Stimulated activated CD8-positive, alpha-beta memory T cell treated with anti-CD3 and anti-CD28 coated beads, Interleukin-12 subunit alpha, Interleukin-12 subunit beta, amount 100 ng/mL, for 4 hours (primary cell): ENCODE results near the gene CPN2.
A peak's percentile ranks its signal among the peaks of the same experiment; 100 is the strongest.

Experiments used
- DNase-seq: peaks from one replicate; pipeline ENCODE4 v3.0.0-alpha.2; 2020; ENCODE audit warnings: low read depth

Gene CPN2

GRCh38 chr3:194328053-194328657 lies 23.0 kb downstream of the CPN2 start:
- no peak for DNase-seq

GRCh38 chr3:194327218-194328052 lies 23.7 kb downstream of the CPN2 start:
- no peak for DNase-seq

GRCh38 chr3:194326968-194327217 lies 24.2 kb downstream of the CPN2 start:
- DNase-seq, result no peak

GRCh38 chr3:194326192-194326967 lies 24.7 kb downstream of the CPN2 start:
- no peak for DNase-seq

GRCh38 chr3:194325424-194326153 lies 25.5 kb downstream of the CPN2 start:
- no peak for DNase-seq

GRCh38 chr3:194324823-194325327 lies 26.3 kb downstream of the CPN2 start:
- DNase-seq, result no peak

- DNase-seq, result no peak
Observed at GRCh38 chr3:194323785-194324735, 27.1 kb downstream of the CPN2 start.

- DNase-seq, result no peak
Observed at GRCh38 chr3:194322678-194323211, 28.4 kb downstream of the CPN2 start.

- no peak for DNase-seq
Observed at GRCh38 chr3:194321693-194322640, 29.2 kb downstream of the CPN2 start.

GRCh38 chr3:194320744-194321243 lies 30.3 kb downstream of the CPN2 start:
- no peak for DNase-seq

GRCh38 chr3:194320100-194320499 lies 31.0 kb downstream of the CPN2 start:
- no peak for DNase-seq

GRCh38 chr3:194318511-194319161 lies 32.5 kb downstream of the CPN2 start:
- no peak for DNase-seq

- no peak for DNase-seq
Observed at GRCh38 chr3:194316918-194317317, 34.2 kb downstream of the CPN2 start.

GRCh38 chr3:194315965-194316361 lies 35.2 kb downstream of the CPN2 start:
- no peak for DNase-seq

- DNase-seq, result peak; percentile 70
Observed at GRCh38 chr3:194315088-194315964, 35.8 kb downstream of the CPN2 start.

- DNase-seq, result no peak
Observed at GRCh38 chr3:194314388-194315068, 36.6 kb downstream of the CPN2 start.
